IMR-90 (cell line): ENCODE measurements around the gene TNK2. TPM values are rescaled to one million over a fixed set of nuclear protein-coding genes. Genes with fewer than 3 reads are reported as not detected.

Source experiments
- ATAC-seq: fragments of 200-7000 bp; cut with Tn5 transposase; 2 replicates; pipeline ENCODE4 v1.9.1; 2020; ENCODE audit warnings: low read depth, mild to moderate bottlenecking, moderate library complexity
- BruUV-seq: library from RNA; stranded (reverse); fragments of 400-500 nt; replicated peaks from 2 replicates; lab custom pipeline; 2021; lab: Mats Ljungman, UMichigan
- CTCF ChIA-PET: fragments of 300-600 bp; formaldehyde crosslinking; extraction: SDS; loops from one replicate; lab custom pipeline; 2021; ENCODE audit warnings: antibody characterized with exemption; lab: Yijun Ruan, JAX
- POLR2A ChIA-PET: fragments of 300-600 bp; sonication (Branson Sonifier 250); formaldehyde crosslinking; loops from one replicate; lab custom pipeline; 2022; ENCODE audit warnings: antibody characterized with exemption; ENCODE audit not compliant: unreplicated experiment; lab: Charles Lee
- DNase-seq: peaks from one replicate; pipeline ENCODE4 v3.0.0; 2013
- H2AFZ ChIP-seq: replicated peaks from 2 replicates; pipeline ENCODE3; 2013; ENCODE audit warnings: low read length, mild to moderate bottlenecking; ENCODE audit not compliant: poor library complexity
- H2AK5ac ChIP-seq: 2 replicates; pipeline ENCODE4 v1.6.1; 2013; ENCODE audit warnings: low read depth, low read length, inconsistent platforms
- H2AK9ac ChIP-seq: replicated peaks from 2 replicates; pipeline ENCODE3; 2013; ENCODE audit warnings: mild to moderate bottlenecking, low read depth, low read length, moderate library complexity; ENCODE audit not compliant: poor library complexity
- H2BK120ac ChIP-seq: 2 replicates; pipeline ENCODE4 v1.6.1; 2013; ENCODE audit warnings: low read depth, low read length, inconsistent platforms
- H2BK15ac ChIP-seq: 3 replicates; pipeline ENCODE4 v1.6.1; 2013; ENCODE audit warnings: low read depth, low read length, inconsistent platforms
- H2BK20ac ChIP-seq: 2 replicates; pipeline ENCODE4 v1.6.1; 2013; ENCODE audit warnings: low read depth, mild to moderate bottlenecking, inconsistent platforms, low read length, moderate library complexity
- H2BK5ac ChIP-seq: 2 replicates; pipeline ENCODE4 v1.6.1; 2013; ENCODE audit warnings: mild to moderate bottlenecking, low read depth, low read length, inconsistent platforms; ENCODE audit not compliant: poor library complexity, severe bottlenecking
- H3K14ac ChIP-seq: replicated peaks from 2 replicates; pipeline ENCODE4 v1.6.1; 2013; ENCODE audit warnings: low read depth, low read length, inconsistent platforms
- H3K18ac ChIP-seq: 2 replicates; pipeline ENCODE4 v1.6.1; 2013; ENCODE audit warnings: low read depth, low read length, control low read depth
- H3K23ac ChIP-seq: 2 replicates; pipeline ENCODE4 v1.6.1; 2013; ENCODE audit warnings: low read depth, low read length, inconsistent platforms
- H3K27ac ChIP-seq: 2 replicates; pipeline ENCODE4 v1.5.1; 2013; ENCODE audit warnings: mild to moderate bottlenecking, control low read depth, low read length; ENCODE audit not compliant: insufficient read depth
- H3K27me3 ChIP-seq: 2 replicates; pipeline ENCODE4 v1.6.1; 2013; ENCODE audit warnings: low read length; ENCODE audit not compliant: control insufficient read depth, insufficient read depth
- H3K36me3 ChIP-seq: 2 replicates; pipeline ENCODE4 v1.6.1; 2013; ENCODE audit warnings: low read length, mixed read lengths; ENCODE audit not compliant: control insufficient read depth, insufficient read depth
- H3K4ac ChIP-seq: 2 replicates; pipeline ENCODE4 v1.6.1; 2013; ENCODE audit warnings: low read depth, low read length, inconsistent platforms
- H3K4me1 ChIP-seq: 2 replicates; pipeline ENCODE4 v1.6.1; 2013; ENCODE audit warnings: low read length, mixed read lengths; ENCODE audit not compliant: control insufficient read depth, insufficient read depth
- H3K4me2 ChIP-seq: 2 replicates; pipeline ENCODE4 v1.6.1; 2013; ENCODE audit warnings: low read depth, mild to moderate bottlenecking, control low read depth, low read length, moderate library complexity
- H3K4me3 ChIP-seq: 2 replicates; pipeline ENCODE4 v1.5.1; 2013; ENCODE audit warnings: low read depth, mild to moderate bottlenecking, control low read depth, low read length, moderate library complexity; ENCODE audit not compliant: insufficient read depth
- H3K56ac ChIP-seq: 2 replicates; pipeline ENCODE4 v1.6.1; 2013; ENCODE audit warnings: low read length, inconsistent platforms; ENCODE audit not compliant: insufficient read depth; ENCODE audit errors: extremely low read depth
- H3K79me1 ChIP-seq, 2 experiments: 2 replicates each; pipeline ENCODE4 v1.6.1; 2013; ENCODE audit warnings: low read length in 2 of 2, inconsistent platforms in 1 of 2, low read depth in 1 of 2
- H3K9ac ChIP-seq: 2 replicates; pipeline ENCODE4 v1.6.1; 2013; ENCODE audit warnings: low read depth, low read length, control low read depth
- H3K9me1 ChIP-seq: 2 replicates; pipeline ENCODE4 v1.6.1; 2013; ENCODE audit warnings: low read length, inconsistent platforms; ENCODE audit not compliant: insufficient read depth
- H3K9me3 ChIP-seq: 2 replicates; pipeline ENCODE4 v1.6.1; 2013; ENCODE audit warnings: low read length; ENCODE audit not compliant: control insufficient read depth, insufficient read depth
- H4K20me1 ChIP-seq: 2 replicates; pipeline ENCODE4 v1.6.1; 2013; ENCODE audit warnings: low read length, inconsistent platforms; ENCODE audit not compliant: insufficient read depth
- H4K5ac ChIP-seq: 2 replicates; pipeline ENCODE4 v1.6.1; 2013; ENCODE audit warnings: mild to moderate bottlenecking, low read depth, low read length, control low read depth
- H4K8ac ChIP-seq, 2 experiments: 2 replicates each; pipeline ENCODE4 v1.6.1; 2013; ENCODE audit warnings: low read depth in 2 of 2, low read length in 2 of 2, control low read depth in 1 of 2, inconsistent platforms in 1 of 2
- H4K91ac ChIP-seq: 2 replicates; pipeline ENCODE4 v1.6.1; 2013; ENCODE audit warnings: low read depth, low read length, inconsistent platforms; ENCODE audit not compliant: insufficient read depth
- CEBPB ChIP-seq: IDR thresholded peaks from 2 replicates; pipeline ENCODE4 v1.6.1; 2012; ENCODE audit warnings: low read depth, low read length, improper control_type of control experiment
- MAZ ChIP-seq: IDR thresholded peaks from 2 replicates; pipeline ENCODE4 v1.6.1; 2012; ENCODE audit warnings: low read depth, mild to moderate bottlenecking, low read length, improper control_type of control experiment, moderate library complexity, borderline replicate concordance
- POLR2A ChIP-seq: IDR thresholded peaks from 2 replicates; pipeline ENCODE4 v1.6.1; 2012; ENCODE audit warnings: mild to moderate bottlenecking, low read depth, low read length
- RCOR1 ChIP-seq: IDR thresholded peaks from 2 replicates; pipeline ENCODE4 v1.6.1; 2012; ENCODE audit warnings: mild to moderate bottlenecking, low read length, improper control_type of control experiment; ENCODE audit not compliant: insufficient replicate concordance
- WGBS, 2 experiments: methylation state at CpG; one replicate each; pipeline versions ENCODE4 v1.1.5 to v1.1.7; 2013; ENCODE audit warnings: missing lambda C conversion rate in 2 of 2; ENCODE audit not compliant: insufficient read length in 1 of 2; ENCODE audit errors: extremely low coverage in 2 of 2; 5-methylcytosine and 5-hydroxymethylcytosine counted together
- dilution Hi-C: fragments of 300-500 bp; cut with HindIII; formaldehyde crosslinking; loops from one replicate; pipeline ENCODE4 v1.14.3; 2018; ENCODE audit warnings: low sequenced_read_pairs; ENCODE audit not compliant: unreplicated experiment
- in situ Hi-C: fragments of 300-500 bp; cut with MboI; formaldehyde crosslinking; loops from 3 replicates; pipeline ENCODE4 v1.14.3; 2019; ENCODE audit warnings: low sequenced_read_pairs, inconsistent platforms, mixed read lengths
- intact Hi-C: fragments of 100-400 bp; cut with micrococcal nuclease; formaldehyde crosslinking; loops from 2 replicates; pipeline ENCODE4 v1.10.0; 2022
- polyA plus RNA-seq, 3 experiments: library from polyadenylated mRNA; depleted of rRNA; stranded (reverse); fragments of >200 nt; gene quantifications; 2 replicates each; pipeline ENCODE4 v1.2.3, GENCODE V29; 2012; ENCODE audit warnings: low replicate concordance in 1 of 3
- total RNA-seq: library from RNA; depleted of rRNA; stranded (reverse); fragments of >200 nt; gene quantifications from 2 replicates; pipeline ENCODE4 v1.2.3, GENCODE V29; 2012
- TF ChIP-seq, protein P1 (sequence below): fragments of 150-350 bp; IDR thresholded peaks from 2 replicates; pipeline ENCODE4 v1.6.1; 2016; ENCODE audit warnings: low read depth, mild to moderate bottlenecking, low read length, moderate library complexity, borderline replicate concordance

Gene TNK2
- total and polyA plus RNA-seq, 2 of the 4 experiments (the other 2 are of a cell fraction), result 2.2 to 13.8 TPM

DNA sequence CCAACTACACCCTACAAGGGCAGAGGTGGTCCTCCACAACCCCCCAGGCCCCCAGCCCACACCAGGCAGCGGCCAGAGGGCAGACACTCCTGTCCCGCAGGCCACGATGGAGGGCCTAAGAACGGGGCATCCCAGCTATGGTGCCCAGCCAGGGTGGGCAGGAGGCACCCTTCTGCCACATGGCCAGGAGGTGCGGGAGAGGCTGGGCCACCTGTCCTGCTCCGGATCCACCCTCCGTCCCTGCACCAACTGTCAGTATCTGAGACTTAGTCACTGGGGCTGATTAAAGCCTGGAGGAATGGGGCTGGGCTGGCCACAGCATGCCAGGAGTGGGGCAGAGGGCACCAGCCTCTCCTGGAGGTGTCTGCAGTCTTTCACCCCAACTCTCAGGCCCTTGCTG is 37.9 kb downstream of the TNK2 start:
- WGBS, 2 experiments, result no CpG with 5 or more reads among the region's 7 CpGs
- Histone ChIP-seq H2AK5ac (no peak overlapping the region), H4K20me1 (no peaks in the 10 kb centered on the region), H2AK9ac (peak overlapping the region; percentile 61), H4K8ac (no peak overlapping the region), H3K18ac (no peak overlapping the region), H2AFZ (peak overlapping the region; percentile 70), H3K79me1 (peaks cover 0 to 9% of the 10 kb centered on the region in 2 experiments; a peak in 1 of 4 replicates), H3K4ac (no peak overlapping the region), H3K4me3 (no peak overlapping the region), H3K9ac (no peak overlapping the region), H2BK20ac (no peak overlapping the region), H3K27ac (no peak overlapping the region), H3K14ac (no peak overlapping the region), H3K36me3 (peaks cover 30% of the 10 kb centered on the region), H3K9me1 (no peaks in the 10 kb centered on the region), H4K5ac (no peak overlapping the region), H2BK5ac (no peak overlapping the region), H2BK120ac (no peak overlapping the region), H3K9me3 (no peaks in the 10 kb centered on the region), H4K91ac (no peak overlapping the region), H2BK15ac (no peak overlapping the region), H3K4me1 (no peaks in the 10 kb centered on the region), H3K56ac (no peak overlapping the region), H3K4me2 (no peak overlapping the region), H3K27me3 (no peaks in the 10 kb centered on the region), H3K23ac (no peak overlapping the region)
- POLR2A ChIA-PET, result no interaction called here
- dilution Hi-C loops, result no loop called here
- TF ChIP-seq CEBPB (no peak), MAZ (no peak), RCOR1 (no peak), POLR2A (no peak)
- TF ChIP-seq, protein P1, sequence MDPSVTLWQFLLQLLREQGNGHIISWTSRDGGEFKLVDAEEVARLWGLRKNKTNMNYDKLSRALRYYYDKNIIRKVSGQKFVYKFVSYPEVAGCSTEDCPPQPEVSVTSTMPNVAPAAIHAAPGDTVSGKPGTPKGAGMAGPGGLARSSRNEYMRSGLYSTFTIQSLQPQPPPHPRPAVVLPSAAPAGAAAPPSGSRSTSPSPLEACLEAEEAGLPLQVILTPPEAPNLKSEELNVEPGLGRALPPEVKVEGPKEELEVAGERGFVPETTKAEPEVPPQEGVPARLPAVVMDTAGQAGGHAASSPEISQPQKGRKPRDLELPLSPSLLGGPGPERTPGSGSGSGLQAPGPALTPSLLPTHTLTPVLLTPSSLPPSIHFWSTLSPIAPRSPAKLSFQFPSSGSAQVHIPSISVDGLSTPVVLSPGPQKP, result no peak
- in situ Hi-C loops, result no loop called here
- BruUV-seq, result no TSS peak
- DNase-seq, result no peak
- peak; percentile 79 for ATAC-seq
- intact Hi-C loops, result no loop called here
- CTCF ChIA-PET, result interaction anchor here (1.3 kb wide), 1 partner anchor 24 kb away, joined by 4 read pairs; no protein-coding TSS in a partner anchor
